IMR-90 (cell line): ENCODE results near the gene ZNF800. TPM values are rescaled to one million over a fixed set of nuclear protein-coding genes. Genes with fewer than 3 reads are reported as not detected.

ENCODE experiments used
- polyA plus RNA-seq, 3 experiments: library from polyadenylated mRNA; depleted of rRNA; stranded (reverse); fragments of >200 nt; gene quantifications; 2 replicates each; pipeline ENCODE4 v1.2.3, GENCODE V29; 2012; ENCODE audit warnings: low replicate concordance in 1 of 3
- total RNA-seq: library from RNA; depleted of rRNA; stranded (reverse); fragments of >200 nt; gene quantifications from 2 replicates; pipeline ENCODE4 v1.2.3, GENCODE V29; 2012; rRNA removed

Gene ZNF800
- total and polyA plus RNA-seq, 2 of the 4 experiments (the other 2 are of a cell fraction), result 6.9 to 13.1 TPM

Other genes starting within 250 kb of the ZNF800 start
- gene GRM8, start 139.8 kb downstream of the ZNF800 start, total RNA-seq, result not detected in 2 replicates
- not detected in 2 replicates for gene GRM8, start 139.8 kb downstream of the ZNF800 start, polyA plus RNA-seq (2012; rRNA removed)
- gene GCC1, start 192.9 kb upstream of the ZNF800 start, total RNA-seq, result 20.8 and 22.9 TPM in 2 replicates
- gene GCC1, start 192.9 kb upstream of the ZNF800 start, polyA plus RNA-seq (2012; rRNA removed), result 5.2 and 6.1 TPM in 2 replicates
- 113 and 128 TPM in 2 replicates for gene ARF5, start 195.7 kb upstream of the ZNF800 start, total RNA-seq
- gene ARF5, start 195.7 kb upstream of the ZNF800 start, polyA plus RNA-seq (2012; rRNA removed), result 274 and 288 TPM in 2 replicates
- gene FSCN3, start 201.0 kb upstream of the ZNF800 start, total RNA-seq, result 0.18 and 0.83 TPM in 2 replicates
- gene FSCN3, start 201.0 kb upstream of the ZNF800 start, polyA plus RNA-seq (2012; rRNA removed), result 0.86 and 1.5 TPM in 2 replicates
- not detected in 2 replicates for gene PAX4, start 225.4 kb upstream of the ZNF800 start, total RNA-seq
- gene PAX4, start 225.4 kb upstream of the ZNF800 start, polyA plus RNA-seq (2012; rRNA removed), result not detected in 2 replicates